A549 (cell line): ENCODE results near the gene RNGTT. TPM values are rescaled to one million over a fixed set of nuclear protein-coding genes. Genes with fewer than 3 reads are reported as not detected.

Experiments used
- ATAC-seq, 2 experiments: fragments of 200-7000 bp in 1 of 2; fragments of >200 bp in 1 of 2; cut with Nextera tagmentation in 1 of 2; cut with Tn5 transposase in 1 of 2; 3 replicates each; pipeline versions ENCODE4 v1.8.0 to v1.9.1; 2018 to 2020; ENCODE audit warnings: mild to moderate bottlenecking in 1 of 2, moderate library complexity in 1 of 2
- CTCF ChIA-PET: fragments of 300-600 bp; sonication (Branson Sonifier 250); formaldehyde crosslinking; extraction: SDS; loops from one replicate; lab custom pipeline; 2021; ENCODE audit warnings: antibody characterized with exemption, inconsistent platforms; lab: Yijun Ruan, JAX
- POLR2A ChIA-PET: fragments of 350-600 bp; formaldehyde crosslinking; extraction: SDS; loops from one replicate; lab custom pipeline; 2021; ENCODE audit warnings: antibody characterized with exemption, inconsistent platforms; lab: Yijun Ruan, JAX
- DNase-seq, 2 experiments: peaks; one replicate each; pipeline versions ENCODE4 v3.0.0 to v3.0.0-alpha.2; 2011 to 2016; ENCODE audit warnings: low read depth in 1 of 2, low spot score in 1 of 2
- FAIRE-seq: peaks from 2 replicates; lab custom pipeline; 2011; peaks lifted over from hg19 to GRCh38; lab: Jason Lieb, UNC
- H3K27ac ChIP-seq, 2 experiments: fragments of >200 bp; sonication (Bioruptor Twin); formaldehyde crosslinking; 3 replicates each; pipeline ENCODE4 v1.5.1; 2016 to 2017
- H3K4me1 ChIP-seq: fragments of >200 bp; sonication (Bioruptor Twin); formaldehyde crosslinking; 3 replicates; pipeline ENCODE4 v1.6.1; 2016
- H3K4me2 ChIP-seq: fragments of >200 bp; sonication (Bioruptor Twin); formaldehyde crosslinking; 3 replicates; pipeline ENCODE4 v1.6.1; 2016
- H3K4me3 ChIP-seq: fragments of >200 bp; sonication (Bioruptor Twin); formaldehyde crosslinking; 3 replicates; pipeline ENCODE4 v1.5.1; 2016
- H3K9me3 ChIP-seq: fragments of >200 bp; sonication (Bioruptor Twin); formaldehyde crosslinking; 3 replicates; pipeline ENCODE4 v1.6.1; 2016
- ATOH8 ChIP-seq: fragments of 250-450 bp; sonication (Bioruptor Pico); IDR thresholded peaks from 2 replicates; pipeline ENCODE4 v1.5.0; 2020; ENCODE audit warnings: low read depth, mild to moderate bottlenecking, moderate library complexity
- CBX8 ChIP-seq: fragments of 200-600 bp; sonication (generic); IDR thresholded peaks from 2 replicates; pipeline ENCODE4 v1.6.1; 2016
- CEBPB ChIP-seq, 2 experiments: fragments of >200 bp in 1 of 2; sonication (Bioruptor Twin) in 1 of 2; formaldehyde crosslinking in 1 of 2; IDR thresholded peaks; 2 replicates each; pipeline ENCODE4 v1.6.1; 2012 to 2016
- CHD4 ChIP-seq: fragments of 200-600 bp; sonication (generic); IDR thresholded peaks from 2 replicates; pipeline ENCODE4 v1.6.1; 2016; ENCODE audit warnings: antibody characterized with exemption, mild to moderate bottlenecking, borderline replicate concordance
- EHMT2 ChIP-seq: fragments of 200-600 bp; sonication (generic); IDR thresholded peaks from 2 replicates; pipeline ENCODE4 v1.6.1; 2016; ENCODE audit warnings: antibody characterized with exemption, low read depth, mild to moderate bottlenecking, moderate library complexity
- EP300 ChIP-seq, 2 experiments: fragments of >200 bp; sonication (Bioruptor Twin); formaldehyde crosslinking; IDR thresholded peaks; 2 replicates in 1 of 2; 3 replicates in 1 of 2; pipeline ENCODE4 v1.6.1; 2016 to 2017
- ESRRA ChIP-seq: fragments of 150-350 bp; IDR thresholded peaks from 2 replicates; pipeline ENCODE4 v1.6.1; 2014; ENCODE audit warnings: mild to moderate bottlenecking, low read length, borderline replicate concordance
- FOSB ChIP-seq: fragments of 250-450 bp; sonication (Bioruptor Pico); IDR thresholded peaks from 2 replicates; pipeline ENCODE4 v1.5.0; 2020; ENCODE audit warnings: mild to moderate bottlenecking, moderate library complexity
- FOSL2 ChIP-seq, 2 experiments: fragments of 450-650 bp in 1 of 2; fragments of >200 bp in 1 of 2; sonication (Bioruptor Twin) in 1 of 2; formaldehyde crosslinking; IDR thresholded peaks; 2 replicates each; pipeline versions ENCODE4 v1.5.0 to v1.6.1; 2016 to 2020; ENCODE audit warnings: mild to moderate bottlenecking in 1 of 2, moderate library complexity in 1 of 2
- FOXS1 ChIP-seq: fragments of 250-450 bp; sonication (Bioruptor Pico); IDR thresholded peaks from 2 replicates; pipeline ENCODE4 v1.5.0; 2020; ENCODE audit warnings: mild to moderate bottlenecking, moderate library complexity
- GATA3 ChIP-seq: IDR thresholded peaks from 2 replicates; pipeline ENCODE4 v1.6.1; 2012; ENCODE audit warnings: borderline replicate concordance
- HEYL ChIP-seq: fragments of 250-450 bp; sonication (Bioruptor Pico); IDR thresholded peaks from 2 replicates; pipeline ENCODE4 v1.8.0; 2021; ENCODE audit warnings: mild to moderate bottlenecking, moderate library complexity
- HMGXB4 ChIP-seq: fragments of 250-450 bp; sonication (Bioruptor Pico); IDR thresholded peaks from 2 replicates; pipeline ENCODE4 v1.5.0; 2021; ENCODE audit warnings: mild to moderate bottlenecking, moderate library complexity, borderline replicate concordance
- HOXB13 ChIP-seq: fragments of 250-450 bp; sonication (Bioruptor Pico); IDR thresholded peaks from 2 replicates; pipeline ENCODE4 v1.5.0; 2020; ENCODE audit warnings: low read depth, mild to moderate bottlenecking, moderate library complexity
- KDM5A ChIP-seq: fragments of 200-600 bp; sonication (generic); IDR thresholded peaks from 2 replicates; pipeline ENCODE4 v1.6.1; 2016; ENCODE audit warnings: antibody characterized with exemption, mild to moderate bottlenecking
- MAZ ChIP-seq: fragments of 150-350 bp; IDR thresholded peaks from 2 replicates; pipeline ENCODE4 v1.6.1; 2014; ENCODE audit warnings: antibody characterized with exemption, low read depth, low read length, borderline replicate concordance
- NPAS2 ChIP-seq: fragments of 250-450 bp; sonication (Bioruptor Pico); IDR thresholded peaks from 2 replicates; pipeline ENCODE4 v1.8.0; 2022; ENCODE audit warnings: mild to moderate bottlenecking, moderate library complexity, borderline replicate concordance
- PBX3 ChIP-seq: IDR thresholded peaks from 2 replicates; pipeline ENCODE4 v1.6.1; 2012
- RFX5 ChIP-seq: fragments of 450-650 bp; IDR thresholded peaks from 2 replicates; pipeline ENCODE4 v1.7.1; 2014; ENCODE audit warnings: antibody characterized with exemption, mild to moderate bottlenecking, moderate library complexity
- SMC3 ChIP-seq: fragments of >200 bp; sonication (Bioruptor Twin); formaldehyde crosslinking; IDR thresholded peaks from 3 replicates; pipeline ENCODE4 v1.6.1; 2018; ENCODE audit warnings: inconsistent platforms
- ZSCAN20 ChIP-seq: fragments of 250-450 bp; sonication (Bioruptor Pico); IDR thresholded peaks from 2 replicates; pipeline ENCODE4 v1.8.0; 2022; ENCODE audit warnings: mild to moderate bottlenecking, moderate library complexity
- polyA plus RNA-seq, 4 experiments: library from polyadenylated mRNA; depleted of rRNA in 3 of 4; stranded (reverse); fragments of >200 nt; fragmentation: RNase III in 1 of 4; extraction: RNeasy Plus Mini Kit Qiagen cat#74134 plus additional on column Dnase treatment in 1 of 4; gene quantifications; 2 replicates in 3 of 4; 3 replicates in 1 of 4; pipeline ENCODE4 v1.2.3, GENCODE V29; 2011 to 2017
- TF ChIP-seq, protein P1 (sequence below): fragments of 200-600 bp; sonication (generic); IDR thresholded peaks from 2 replicates; pipeline ENCODE4 v1.6.1; 2016; ENCODE audit warnings: antibody characterized with exemption, mild to moderate bottlenecking, moderate library complexity
- TF ChIP-seq, protein P2 (sequence below): fragments of 150-350 bp; IDR thresholded peaks from 2 replicates; pipeline ENCODE4 v1.6.1; 2014; ENCODE audit warnings: low read depth, mild to moderate bottlenecking, low read length

The RNGTT gene
- polyA plus RNA-seq, 2 of the 4 experiments (the other 2 are of a cell fraction), result 11.6 to 15.0 TPM

- TF ChIP-seq PBX3, result no peak
- no peak for TF ChIP-seq ESRRA
- no peak for TF ChIP-seq MAZ
These were observed 107.8 kb downstream of the RNGTT start (continued) for GRCh38 chr6:88855541-88856147.

- Histone ChIP-seq H3K27ac (no peak overlapping the region), H3K4me2 (no peak overlapping the region), H3K4me3 (no peak overlapping the region), H3K4me1 (peaks cover 14% of the 10 kb centered on the region), H3K9me3 (no peaks in the 10 kb centered on the region)
- POLR2A ChIA-PET, result no interaction called here
- DNase-seq, result no peak
- TF ChIP-seq, protein P1, sequence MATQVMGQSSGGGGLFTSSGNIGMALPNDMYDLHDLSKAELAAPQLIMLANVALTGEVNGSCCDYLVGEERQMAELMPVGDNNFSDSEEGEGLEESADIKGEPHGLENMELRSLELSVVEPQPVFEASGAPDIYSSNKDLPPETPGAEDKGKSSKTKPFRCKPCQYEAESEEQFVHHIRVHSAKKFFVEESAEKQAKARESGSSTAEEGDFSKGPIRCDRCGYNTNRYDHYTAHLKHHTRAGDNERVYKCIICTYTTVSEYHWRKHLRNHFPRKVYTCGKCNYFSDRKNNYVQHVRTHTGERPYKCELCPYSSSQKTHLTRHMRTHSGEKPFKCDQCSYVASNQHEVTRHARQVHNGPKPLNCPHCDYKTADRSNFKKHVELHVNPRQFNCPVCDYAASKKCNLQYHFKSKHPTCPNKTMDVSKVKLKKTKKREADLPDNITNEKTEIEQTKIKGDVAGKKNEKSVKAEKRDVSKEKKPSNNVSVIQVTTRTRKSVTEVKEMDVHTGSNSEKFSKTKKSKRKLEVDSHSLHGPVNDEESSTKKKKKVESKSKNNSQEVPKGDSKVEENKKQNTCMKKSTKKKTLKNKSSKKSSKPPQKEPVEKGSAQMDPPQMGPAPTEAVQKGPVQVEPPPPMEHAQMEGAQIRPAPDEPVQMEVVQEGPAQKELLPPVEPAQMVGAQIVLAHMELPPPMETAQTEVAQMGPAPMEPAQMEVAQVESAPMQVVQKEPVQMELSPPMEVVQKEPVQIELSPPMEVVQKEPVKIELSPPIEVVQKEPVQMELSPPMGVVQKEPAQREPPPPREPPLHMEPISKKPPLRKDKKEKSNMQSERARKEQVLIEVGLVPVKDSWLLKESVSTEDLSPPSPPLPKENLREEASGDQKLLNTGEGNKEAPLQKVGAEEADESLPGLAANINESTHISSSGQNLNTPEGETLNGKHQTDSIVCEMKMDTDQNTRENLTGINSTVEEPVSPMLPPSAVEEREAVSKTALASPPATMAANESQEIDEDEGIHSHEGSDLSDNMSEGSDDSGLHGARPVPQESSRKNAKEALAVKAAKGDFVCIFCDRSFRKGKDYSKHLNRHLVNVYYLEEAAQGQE, result no peak
- no peak for TF ChIP-seq CBX8
- no peak for TF ChIP-seq HMGXB4
- TF ChIP-seq FOSL2 (IDR thresholded peaks at IDR 0.05), result no peak
- no peak for TF ChIP-seq FOSL2 (CRISPR knock-in tag; IDR thresholded peaks at IDR 0.05)
- TF ChIP-seq FOXS1 (CRISPR knock-in tag), result no peak
- TF ChIP-seq CEBPB (IDR thresholded peaks at IDR 0.05), result no peak
- no peak for TF ChIP-seq GATA3
- no peak for TF ChIP-seq EP300 (IDR thresholded peaks at IDR 0.05)
- TF ChIP-seq FOSB (CRISPR knock-in tag), result no peak
- TF ChIP-seq ZSCAN20 (CRISPR knock-in tag), result no peak
- no peak for TF ChIP-seq CHD4
- TF ChIP-seq, protein P2, sequence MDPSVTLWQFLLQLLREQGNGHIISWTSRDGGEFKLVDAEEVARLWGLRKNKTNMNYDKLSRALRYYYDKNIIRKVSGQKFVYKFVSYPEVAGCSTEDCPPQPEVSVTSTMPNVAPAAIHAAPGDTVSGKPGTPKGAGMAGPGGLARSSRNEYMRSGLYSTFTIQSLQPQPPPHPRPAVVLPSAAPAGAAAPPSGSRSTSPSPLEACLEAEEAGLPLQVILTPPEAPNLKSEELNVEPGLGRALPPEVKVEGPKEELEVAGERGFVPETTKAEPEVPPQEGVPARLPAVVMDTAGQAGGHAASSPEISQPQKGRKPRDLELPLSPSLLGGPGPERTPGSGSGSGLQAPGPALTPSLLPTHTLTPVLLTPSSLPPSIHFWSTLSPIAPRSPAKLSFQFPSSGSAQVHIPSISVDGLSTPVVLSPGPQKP, result no peak
- no peak for TF ChIP-seq KDM5A
- no peak for TF ChIP-seq SMC3
- no peak for TF ChIP-seq EHMT2
- no peak for TF ChIP-seq RFX5
- TF ChIP-seq HOXB13 (CRISPR knock-in tag), result no peak
- no peak for TF ChIP-seq HEYL (CRISPR knock-in tag)
- no peak for TF ChIP-seq ATOH8
- TF ChIP-seq NPAS2, result no peak
- CTCF ChIA-PET, result no interaction called here
- no peak for FAIRE-seq
- ATAC-seq, result no peak
These were observed 110.6 kb downstream of the RNGTT start for GRCh38 chr6:88852775-88853174.
